Stimulated activated CD4-positive, alpha-beta T cell treated with anti-CD3 and anti-CD28 coated beads, TNF-alpha, amount 100 ng/mL, for 48 hours (primary cell): ENCODE results near the gene FUCA1.
"Not testable (repeated sequence)": the region's sequence is repeated elsewhere in the genome, so short reads cannot be mapped to it uniquely, and the experiment has no call there.

Experiments
- DNase-seq, 3 donors: peaks; one replicate each; pipeline ENCODE4 v3.0.0-alpha.2; 2020; ENCODE audit warnings: low read depth in 3 of 3

The FUCA1 gene

DNA sequence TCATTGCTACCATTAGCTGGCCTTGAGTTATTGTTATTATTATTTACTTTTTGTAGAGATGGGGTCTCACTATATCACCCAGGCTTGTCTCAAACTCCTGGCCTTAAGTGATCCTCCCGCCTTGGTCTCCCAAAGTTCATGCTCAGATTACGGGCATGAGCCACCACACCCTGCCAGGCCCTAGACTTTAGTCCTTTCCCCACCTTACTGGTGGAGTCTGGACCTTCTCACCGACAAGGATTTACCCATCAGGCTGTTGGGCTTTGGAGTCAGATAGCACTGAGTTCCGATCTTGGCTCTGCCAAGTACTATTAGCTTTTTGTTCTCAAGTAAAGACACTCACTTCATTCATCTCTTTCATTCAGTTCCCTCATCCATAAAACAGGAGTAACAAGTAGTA lies 27.9 kb upstream of the FUCA1 start:
- no peak for DNase-seq

GRCh38 chr1:23895082-23895481 lies 27.0 kb upstream of the FUCA1 start:
- no peak for DNase-seq

DNA sequence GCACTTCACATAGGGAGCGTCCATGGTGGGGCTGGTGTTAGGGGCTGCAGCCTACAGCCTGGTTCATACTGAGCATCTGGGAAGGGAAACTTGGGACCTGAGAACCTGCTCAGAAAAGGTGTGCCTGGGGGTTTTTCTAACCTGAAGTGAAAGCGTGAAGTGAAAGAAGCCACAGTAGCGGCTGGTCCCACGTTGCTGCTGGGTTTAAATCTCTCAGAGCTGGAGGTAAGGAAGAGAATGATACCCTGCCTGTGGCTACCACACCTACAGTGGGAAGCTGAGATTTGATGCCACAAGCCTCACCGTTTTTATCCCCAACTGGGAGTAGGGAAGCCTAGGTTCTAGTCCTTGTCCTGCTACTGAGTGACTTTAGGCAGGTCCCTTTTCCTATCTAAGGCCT lies 21.0 kb upstream of the FUCA1 start:
- DNase-seq: no peak

GRCh38 chr1:23885222-23885621 lies 17.1 kb upstream of the FUCA1 start:
- no peak for DNase-seq

DNA sequence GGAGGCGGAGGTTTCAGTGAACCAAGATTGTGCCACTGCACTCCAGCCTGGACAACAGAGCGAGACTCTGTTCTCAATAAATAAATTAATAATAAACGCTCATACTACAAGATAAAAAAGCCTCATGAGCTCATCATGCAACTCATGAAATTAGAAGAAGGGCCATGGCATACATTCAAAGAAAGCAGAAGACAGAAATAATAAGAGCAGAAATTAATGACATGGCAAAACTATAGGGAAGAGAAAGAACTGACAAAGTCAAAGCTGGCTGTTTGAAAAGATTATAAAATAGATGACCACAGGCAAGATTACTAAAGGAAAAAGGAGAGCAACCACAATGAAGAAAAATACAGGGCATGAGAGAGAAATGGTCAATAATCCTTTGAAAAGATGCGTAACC lies 14.7 kb upstream of the FUCA1 start:
- no peak for DNase-seq

DNA sequence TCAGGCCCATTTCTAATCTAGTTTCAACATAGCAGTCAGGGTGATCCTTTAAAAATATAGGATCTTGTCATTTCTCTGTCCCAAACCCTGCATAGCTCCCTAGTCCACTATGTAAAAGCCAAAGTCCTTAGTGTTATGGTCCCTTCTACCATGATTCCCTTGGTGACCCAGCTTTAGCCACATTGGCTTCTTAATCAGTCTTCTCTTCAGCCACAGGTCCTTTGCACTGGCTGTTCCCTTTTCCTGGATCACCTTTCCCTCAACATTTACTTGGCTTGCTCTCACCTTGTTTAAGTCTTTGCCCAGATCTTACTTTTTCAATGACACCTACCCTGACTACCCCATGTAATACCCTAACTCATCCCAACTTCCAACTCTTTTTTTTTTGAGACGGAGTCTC lies 11.7 kb upstream of the FUCA1 start:
- DNase-seq: no peak

GRCh38 chr1:23878668-23879067 lies 10.6 kb upstream of the FUCA1 start:
- no peak for DNase-seq

DNA sequence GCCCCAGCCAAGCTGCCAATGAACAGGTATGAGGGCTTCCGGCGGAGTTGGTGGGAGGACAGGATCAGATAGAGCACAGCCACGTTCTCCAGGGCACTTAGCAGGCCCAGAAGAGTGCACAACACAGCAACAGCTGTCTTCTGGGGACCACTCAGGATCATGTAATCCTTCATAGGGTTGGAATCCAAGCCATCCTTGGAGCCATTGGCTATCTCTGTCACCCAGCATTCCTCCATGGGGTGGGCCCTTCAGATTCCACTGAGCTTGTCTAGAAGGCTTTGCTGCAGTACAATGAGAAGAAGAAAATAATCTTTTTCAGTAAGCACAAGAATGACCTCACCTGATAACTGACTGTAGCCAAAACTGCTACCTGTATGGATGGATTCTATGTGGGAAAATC lies 7.3 kb upstream of the FUCA1 start:
- DNase-seq: no peak

GRCh38 chr1:23872421-23872820 lies 4.3 kb upstream of the FUCA1 start:
- no peak for DNase-seq

DNA sequence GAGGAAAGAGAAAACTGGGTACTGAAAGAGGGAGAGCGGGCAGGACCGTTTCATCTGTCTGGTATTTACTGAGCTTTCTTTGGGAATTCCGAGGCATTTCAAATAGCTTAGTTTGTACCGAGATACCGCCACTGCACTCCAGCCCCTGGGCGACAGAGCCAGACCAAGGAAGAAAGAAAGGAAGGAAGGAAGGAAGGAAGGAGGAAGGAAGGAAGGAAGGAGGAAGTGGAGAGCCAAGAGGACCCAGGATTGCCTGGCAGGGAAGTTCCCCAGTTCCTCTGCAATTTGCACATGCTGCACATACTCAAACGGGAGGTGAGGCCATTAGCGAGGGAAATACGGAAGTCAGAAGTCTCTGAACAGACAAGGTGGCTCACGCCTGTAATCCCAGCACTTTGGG lies 961 bp upstream of the FUCA1 start:
- DNase-seq: no peak

GRCh38 chr1:23868557-23869016 lies 497 bp upstream of the FUCA1 start:
- DNase-seq: no peak

- DNase-seq: no peak
Measured at GRCh38 chr1:23867542-23867894, 572 bp downstream of the FUCA1 start.

GRCh38 chr1:23865543-23865930 lies 2.6 kb downstream of the FUCA1 start:
- DNase-seq: no peak

GRCh38 chr1:23864801-23865542 lies 3.1 kb downstream of the FUCA1 start:
- DNase-seq: no peak

DNA sequence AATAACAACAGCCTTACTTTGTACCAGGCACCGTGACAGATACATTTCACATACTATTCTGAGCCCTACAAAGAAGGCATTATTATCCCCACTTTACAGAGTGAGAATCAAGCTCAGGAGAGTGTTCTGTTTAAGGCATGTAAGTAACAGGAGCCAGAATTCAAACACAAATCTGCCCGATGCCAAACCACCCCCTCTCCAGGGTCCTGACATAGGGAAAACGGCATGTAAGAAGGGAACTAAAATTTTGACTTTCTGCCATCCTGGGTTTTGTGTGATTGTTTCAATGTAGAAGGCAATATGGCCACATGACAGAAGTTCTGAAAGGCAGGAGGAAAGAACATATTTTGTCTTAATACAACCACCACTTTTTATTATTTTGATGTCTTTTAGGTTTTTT lies 5.5 kb downstream of the FUCA1 start:
- no peak for DNase-seq

GRCh38 chr1:23854568-23854967 lies 13.5 kb downstream of the FUCA1 start:
- DNase-seq: no peak

DNA sequence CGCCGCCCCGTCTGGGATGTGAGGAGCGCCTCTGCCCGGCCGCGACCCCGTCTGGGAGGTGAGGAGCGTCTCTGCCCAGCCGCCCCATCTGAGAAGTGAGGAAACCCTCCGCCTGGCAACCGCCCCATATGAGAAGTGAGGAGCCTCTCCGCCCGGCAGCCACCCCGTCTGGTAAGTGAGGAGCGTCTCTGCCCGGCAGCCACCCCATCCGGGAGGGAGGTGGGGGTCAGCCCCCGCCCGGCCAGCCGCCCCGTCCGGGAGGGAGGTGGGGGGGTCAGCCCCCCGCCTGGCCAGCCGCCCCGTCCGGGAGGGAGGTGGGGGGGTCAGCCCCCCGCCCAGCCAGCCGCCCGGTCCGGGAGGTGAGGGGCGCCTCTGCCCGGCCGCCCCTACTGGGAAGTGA lies 15.0 kb downstream of the FUCA1 start:
- not testable (repeated sequence) for DNase-seq

GRCh38 chr1:23851406-23851805 lies 16.7 kb downstream of the FUCA1 start:
- DNase-seq: not testable (repeated sequence)

DNA sequence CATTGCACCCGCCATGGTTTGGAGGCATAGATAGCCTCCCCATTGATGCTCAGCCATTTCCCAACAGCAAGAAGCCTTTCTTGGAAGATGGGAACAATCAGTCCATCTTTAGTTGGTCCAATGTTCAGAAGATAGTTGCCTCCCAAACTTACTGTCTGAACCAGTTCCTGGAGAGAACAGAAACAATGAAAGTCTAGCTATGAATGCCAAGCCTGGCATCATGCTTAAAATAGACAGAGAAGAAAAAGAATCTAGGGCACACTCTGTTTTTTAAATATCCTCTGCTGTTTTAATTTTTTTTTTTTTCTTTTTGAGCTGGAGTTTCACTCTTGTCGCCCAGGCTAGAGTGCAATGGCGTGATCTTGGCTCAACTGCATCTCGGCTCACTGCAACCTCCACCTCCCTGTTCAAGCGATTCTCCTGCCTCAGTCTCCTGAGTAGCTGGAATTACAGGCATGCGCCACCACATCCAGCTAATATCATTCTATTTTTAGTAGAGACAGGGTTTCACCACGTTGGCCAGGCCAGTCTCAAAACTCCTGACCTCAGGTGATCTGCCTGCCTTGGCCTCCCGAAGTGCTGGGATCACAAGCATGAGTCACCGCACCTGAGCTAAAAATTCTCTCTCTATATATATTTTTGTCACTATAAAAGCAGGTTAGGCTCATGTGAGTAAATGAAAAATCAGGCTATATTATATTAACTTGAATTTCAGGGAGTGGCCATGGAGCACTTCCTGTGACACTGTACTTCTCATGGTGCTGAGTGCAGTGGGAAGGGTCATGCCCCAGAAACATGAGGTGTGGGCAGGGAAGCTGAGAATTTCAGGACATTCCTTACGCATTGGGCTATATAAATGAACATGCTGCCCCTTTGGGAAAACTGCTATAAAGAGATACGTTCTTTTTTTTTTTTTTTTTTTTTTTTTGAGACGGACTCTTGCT lies 19.1 kb downstream of the FUCA1 start:
- no peak for DNase-seq

DNA sequence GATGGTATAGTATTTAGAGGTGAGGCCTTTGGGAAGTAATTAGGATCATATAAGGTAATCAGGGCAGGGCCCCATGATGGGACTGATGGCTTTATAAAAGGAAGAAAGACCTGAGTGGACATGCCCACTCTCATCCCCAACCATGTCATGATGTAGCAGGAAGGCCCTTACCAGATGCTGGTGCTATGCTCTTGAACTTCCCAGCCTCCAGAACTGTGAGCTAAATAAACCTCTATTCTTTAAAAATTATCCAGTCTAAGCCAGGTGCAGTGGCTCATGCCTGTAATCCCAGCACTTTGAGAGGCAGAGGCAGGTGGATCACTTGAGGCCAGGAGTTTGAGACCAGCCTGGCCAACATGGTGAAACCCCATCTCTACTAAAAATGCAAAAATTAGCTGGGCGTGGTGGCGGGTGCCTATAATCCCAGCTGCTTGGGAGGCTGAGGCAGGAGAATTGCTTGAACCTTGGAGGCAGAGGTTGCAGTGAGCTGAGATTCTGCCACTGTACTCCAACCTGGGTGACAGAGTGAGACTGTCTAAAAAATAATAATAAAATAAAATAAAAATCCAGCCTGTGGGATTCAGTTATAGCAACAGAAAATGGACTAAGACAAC lies 20.5 kb downstream of the FUCA1 start:
- not testable (repeated sequence) for DNase-seq

- no peak for DNase-seq
Measured at GRCh38 chr1:23845163-23845562, 22.9 kb downstream of the FUCA1 start.

DNA sequence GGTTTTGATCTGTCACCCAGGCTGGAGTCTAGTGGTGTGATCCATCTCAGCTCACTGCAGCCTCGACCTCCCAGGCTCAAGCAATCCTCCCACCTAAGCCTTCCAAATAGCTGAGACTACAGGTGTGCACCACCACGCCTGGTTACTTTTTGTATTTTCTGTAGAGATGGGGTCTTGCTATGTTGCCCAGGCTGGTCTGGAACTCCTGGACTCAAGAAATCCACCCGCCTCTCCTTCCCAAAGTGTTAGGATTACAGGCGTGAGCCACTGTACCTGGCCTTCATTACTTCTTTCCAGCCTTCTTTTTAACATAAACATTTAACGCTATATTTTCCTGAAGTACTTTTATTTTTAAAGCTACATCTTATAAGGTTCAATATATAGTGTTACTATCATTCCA lies 24.4 kb downstream of the FUCA1 start:
- DNase-seq: no peak
